HEK293 (cell line): ENCODE results near the gene WDR47.

Source experiments
- AEBP2 ChIP-seq: fragments of 450-650 bp; formaldehyde crosslinking; IDR thresholded peaks from 2 replicates; pipeline ENCODE4 v1.5.1; 2016; ENCODE audit warnings: missing biosample characterization, missing genetic modification characterization, borderline replicate concordance
- FEZF1 ChIP-seq: fragments of 450-650 bp; formaldehyde crosslinking; IDR thresholded peaks from 2 replicates; pipeline ENCODE4 v1.5.1; 2016; ENCODE audit warnings: missing biosample characterization, missing genetic modification characterization
- GLIS1 ChIP-seq: fragments of 450-650 bp; formaldehyde crosslinking; IDR thresholded peaks from 2 replicates; pipeline ENCODE4 v1.5.1; 2016; ENCODE audit warnings: missing biosample characterization, missing genetic modification characterization
- HIC1 ChIP-seq: fragments of 450-650 bp; formaldehyde crosslinking; IDR thresholded peaks from 2 replicates; pipeline ENCODE4 v1.5.1; 2016; ENCODE audit warnings: missing biosample characterization, missing genetic modification characterization
- HOXD13 ChIP-seq: sonication (generic); formaldehyde crosslinking; IDR thresholded peaks from 2 replicates; pipeline ENCODE4 v1.8.0; 2022; ENCODE audit warnings: missing genetic modification reagents, borderline replicate concordance
- KLF8 ChIP-seq: fragments of 450-650 bp; formaldehyde crosslinking; IDR thresholded peaks from 2 replicates; pipeline ENCODE4 v1.5.1; 2016; ENCODE audit warnings: missing biosample characterization, missing genetic modification characterization
- OVOL3 ChIP-seq: fragments of 450-650 bp; formaldehyde crosslinking; IDR thresholded peaks from 2 replicates; pipeline ENCODE4 v1.5.1; 2016; ENCODE audit warnings: missing biosample characterization, missing genetic modification characterization
- PRDM1 ChIP-seq: fragments of 450-650 bp; formaldehyde crosslinking; IDR thresholded peaks from 2 replicates; pipeline ENCODE4; 2016; ENCODE audit warnings: missing biosample characterization, missing genetic modification characterization
- SP7 ChIP-seq: fragments of 450-650 bp; formaldehyde crosslinking; IDR thresholded peaks from 2 replicates; pipeline ENCODE4 v1.5.1; 2016; ENCODE audit warnings: missing biosample characterization, missing genetic modification characterization
- ZBTB10 ChIP-seq: fragments of 450-650 bp; formaldehyde crosslinking; IDR thresholded peaks from 2 replicates; pipeline ENCODE4 v1.5.1; 2016; ENCODE audit warnings: missing biosample characterization, missing genetic modification characterization
- ZNF114 ChIP-seq: fragments of 450-650 bp; formaldehyde crosslinking; IDR thresholded peaks from 2 replicates; pipeline ENCODE4 v1.5.0; 2017; ENCODE audit warnings: missing biosample characterization, missing genetic modification characterization
- ZNF214 ChIP-seq: fragments of 450-650 bp; formaldehyde crosslinking; IDR thresholded peaks from 2 replicates; pipeline ENCODE4 v1.5.1; 2017; ENCODE audit warnings: missing biosample characterization, mild to moderate bottlenecking, missing genetic modification characterization, borderline replicate concordance
- ZNF266 ChIP-seq: fragments of 450-650 bp; formaldehyde crosslinking; IDR thresholded peaks from 2 replicates; pipeline ENCODE4 v1.5.1; 2016; ENCODE audit warnings: missing biosample characterization, missing genetic modification characterization, low read depth
- ZNF280D ChIP-seq: fragments of 450-650 bp; formaldehyde crosslinking; IDR thresholded peaks from 2 replicates; pipeline ENCODE4 v1.5.1; 2016; ENCODE audit warnings: missing biosample characterization, missing genetic modification characterization
- ZNF324 ChIP-seq: fragments of 450-650 bp; formaldehyde crosslinking; IDR thresholded peaks from 2 replicates; pipeline ENCODE4 v1.5.1; 2016; ENCODE audit warnings: missing biosample characterization, missing genetic modification characterization
- ZNF398 ChIP-seq: fragments of 450-650 bp; formaldehyde crosslinking; IDR thresholded peaks from 2 replicates; pipeline ENCODE4 v1.5.1; 2017; ENCODE audit warnings: missing biosample characterization, missing genetic modification characterization
- ZNF433 ChIP-seq: fragments of 450-650 bp; formaldehyde crosslinking; IDR thresholded peaks from 2 replicates; pipeline ENCODE4 v1.5.1; 2016; ENCODE audit warnings: missing biosample characterization, missing genetic modification characterization, low read depth
- ZNF488 ChIP-seq: fragments of 450-650 bp; formaldehyde crosslinking; IDR thresholded peaks from 2 replicates; pipeline ENCODE4 v1.5.1; 2016; ENCODE audit warnings: missing biosample characterization, missing genetic modification characterization
- ZNF514 ChIP-seq: fragments of 450-650 bp; formaldehyde crosslinking; IDR thresholded peaks from 2 replicates; pipeline ENCODE4 v1.5.1; 2016; ENCODE audit warnings: missing biosample characterization, missing genetic modification characterization
- ZNF621 ChIP-seq: fragments of 450-650 bp; formaldehyde crosslinking; IDR thresholded peaks from 2 replicates; pipeline ENCODE4 v1.5.1; 2017; ENCODE audit warnings: missing biosample characterization, missing genetic modification characterization
- ZNF777 ChIP-seq: fragments of 450-650 bp; formaldehyde crosslinking; IDR thresholded peaks from 2 replicates; pipeline ENCODE4 v1.5.1; 2017; ENCODE audit warnings: missing biosample characterization, missing genetic modification characterization, borderline replicate concordance
- ZNF791 ChIP-seq: fragments of 450-650 bp; formaldehyde crosslinking; IDR thresholded peaks from 2 replicates; pipeline ENCODE4 v1.5.1; 2016; ENCODE audit warnings: missing biosample characterization, missing genetic modification characterization
- ZSCAN18 ChIP-seq: fragments of 450-650 bp; formaldehyde crosslinking; IDR thresholded peaks from 2 replicates; pipeline ENCODE4 v1.5.1; 2016; ENCODE audit warnings: missing biosample characterization, missing genetic modification characterization
- ZSCAN30 ChIP-seq: fragments of 450-650 bp; IDR thresholded peaks from 2 replicates; pipeline ENCODE4 v1.5.1; 2018; ENCODE audit warnings: missing biosample characterization, mild to moderate bottlenecking, missing genetic modification characterization, moderate library complexity

Gene WDR47

GRCh38 chr1:109075531-109076490, 33.9 kb upstream of the WDR47 start, which contains the start of gene TAF13 (continued):
- TF ChIP-seq ZNF214 (tag by site-specific recombination): no peak
- no peak for TF ChIP-seq ZSCAN18
- TF ChIP-seq OVOL3: no peak; the same call in 1 of the 2 replicates
- TF ChIP-seq ZNF488 (tag by site-specific recombination): no peak
- TF ChIP-seq ZSCAN30 (tag by site-specific recombination): no peak
- no peak for TF ChIP-seq ZNF114 (tag by site-specific recombination)
- peak; percentile 77 for TF ChIP-seq SP7 (tag by site-specific recombination)
- TF ChIP-seq ZNF514 (tag by site-specific recombination): no peak
- no peak for TF ChIP-seq ZNF398 (tag by site-specific recombination)
- TF ChIP-seq KLF8: peak; percentile 62; the same call in 1 of the 2 replicates
- TF ChIP-seq ZNF324: no peak; the same call in 1 of the 2 replicates
- TF ChIP-seq AEBP2: no peak
- TF ChIP-seq ZNF621 (tag by site-specific recombination): no peak
- TF ChIP-seq HOXD13 (CRISPR knock-in tag): no peak
- TF ChIP-seq ZNF266: no peak
- TF ChIP-seq ZNF433: no peak
- no peak for TF ChIP-seq ZBTB10 (tag by site-specific recombination)
- peak; percentile 96 for TF ChIP-seq PRDM1 (tag by site-specific recombination)
- TF ChIP-seq ZNF791: no peak
- TF ChIP-seq FEZF1 (tag by site-specific recombination): no peak
- no peak for TF ChIP-seq ZNF280D (tag by site-specific recombination)
- no peak for TF ChIP-seq ZNF777 (tag by site-specific recombination)
- no peak for TF ChIP-seq GLIS1
- TF ChIP-seq HIC1: no peak
